Endometrial microvascular endothelial cells (primary cell): ENCODE measurements around the gene CPNE5. TPM values are rescaled to one million over a fixed set of nuclear protein-coding genes. Genes with fewer than 3 reads are reported as not detected.

ENCODE experiments used
- in situ Hi-C: cut with HindIII; loops from 2 replicates; pipeline ENCODE4 v1.10.0; 2017; ENCODE audit warnings: low sequenced_read_pairs, low pct_unique_long_range_greater_than_20kb; ENCODE audit errors: inconsistent ontology term
- total RNA-seq: library from RNA; depleted of rRNA; stranded (reverse); fragments of >200 nt; gene quantifications from one replicate; pipeline ENCODE4 v1.2.3, GENCODE V29; 2015; ENCODE audit errors: inconsistent ontology term

Gene CPNE5
- total RNA-seq, 1 donor from 2014 or later: 3.5 TPM

- in situ Hi-C loops: no loop called here
These were observed 136.1 kb downstream of the CPNE5 start for GRCh38 chr6:36703081-36703606.

GRCh38 chr6:36702656-36703055 lies 136.6 kb downstream of the CPNE5 start:
- in situ Hi-C loops: no loop called here

- in situ Hi-C loops: no loop called here
These were observed 137.7 kb downstream of the CPNE5 start for GRCh38 chr6:36701401-36701991.

GRCh38 chr6:36700831-36701230 lies 138.4 kb downstream of the CPNE5 start:
- in situ Hi-C loops: no loop called here

- in situ Hi-C loops: no loop called here
These were observed 139.0 kb downstream of the CPNE5 start for GRCh38 chr6:36700071-36700812.

- in situ Hi-C loops: no loop called here
These were observed 139.9 kb downstream of the CPNE5 start for GRCh38 chr6:36699348-36699747.

- in situ Hi-C loops: no loop called here
These were observed 140.4 kb downstream of the CPNE5 start for GRCh38 chr6:36698871-36699271.

- in situ Hi-C loops: no loop called here
These were observed 141.0 kb downstream of the CPNE5 start for GRCh38 chr6:36698196-36698595.

- in situ Hi-C loops: no loop called here
These were observed 141.8 kb downstream of the CPNE5 start, which contains the start of gene RAB44 for GRCh38 chr6:36697481-36697903. Gene RAB44 (plus strand): TSS chr6:36697826. CDS start chr6:36704236, 6,410 bp downstream.

GRCh38 chr6:36695414-36695813 lies 143.8 kb downstream of the CPNE5 start:
- in situ Hi-C loops: no loop called here

GRCh38 chr6:36694616-36695015 lies 144.6 kb downstream of the CPNE5 start:
- in situ Hi-C loops: no loop called here

- in situ Hi-C loops: no loop called here
These were observed 146.2 kb downstream of the CPNE5 start for GRCh38 chr6:36692861-36693702.

- in situ Hi-C loops: no loop called here
These were observed 147.0 kb downstream of the CPNE5 start for GRCh38 chr6:36692220-36692619.

- in situ Hi-C loops: no loop called here
These were observed 147.6 kb downstream of the CPNE5 start for GRCh38 chr6:36691612-36692011.

GRCh38 chr6:36691011-36691410 lies 148.2 kb downstream of the CPNE5 start:
- in situ Hi-C loops: no loop called here

Other genes starting within 250 kb of the CPNE5 start
- 147 TPM for gene SRSF3, start 245.1 kb downstream of the CPNE5 start, total RNA-seq
- gene CDKN1A, start 160.7 kb downstream of the CPNE5 start, total RNA-seq: 307 TPM
- not detected for gene RAB44, start 141.6 kb downstream of the CPNE5 start, total RNA-seq
- 67.2 TPM for gene PPIL1, start 35.4 kb upstream of the CPNE5 start, total RNA-seq
- 49.9 TPM for gene C6orf89, start 46.5 kb upstream of the CPNE5 start, total RNA-seq
- not detected for gene PI16, start 115.3 kb upstream of the CPNE5 start, total RNA-seq
- gene MTCH1, start 146.8 kb upstream of the CPNE5 start, total RNA-seq: 346 TPM
- gene FGD2, start 166.2 kb upstream of the CPNE5 start, total RNA-seq: not detected